Gastroesophageal sphincter (tissue), 3 donors: ENCODE measurements around the gene RNF39.

ENCODE experiments used
- CTCF ChIP-seq, 4 experiments: fragments of 200-600 bp in 2 of 4; fragments of 450-650 bp in 2 of 4; sonication (generic) in 1 of 4; IDR thresholded peaks; one replicate each; pipeline ENCODE4 v1.5.1; 2017 to 2019; ENCODE audit warnings: antibody characterized with exemption in 4 of 4, mild to moderate bottlenecking in 2 of 4, moderate library complexity in 2 of 4
- EP300 ChIP-seq: sonication (generic); formaldehyde crosslinking; IDR thresholded peaks from one replicate; pipeline ENCODE4 v1.6.1; 2017; ENCODE audit warnings: antibody characterized with exemption, mild to moderate bottlenecking
- POLR2A ChIP-seq, 2 donors: fragments of 450-650 bp; IDR thresholded peaks; one replicate each; pipeline ENCODE4 v1.6.1; 2017; ENCODE audit warnings: antibody characterized with exemption in 2 of 2, mild to moderate bottlenecking in 2 of 2, moderate library complexity in 1 of 2
- POLR2AphosphoS5 ChIP-seq: sonication (generic); formaldehyde crosslinking; IDR thresholded peaks from one replicate; pipeline ENCODE4 v1.6.1; 2017; ENCODE audit warnings: antibody characterized with exemption

GRCh38 chr6:30092852-30093543, 17.4 kb upstream of the RNF39 start:
- TF ChIP-seq CTCF (IDR thresholded peaks at IDR 0.05) (no peak), POLR2A (IDR thresholded peaks at IDR 0.05) (no peak), POLR2AphosphoS5 (no peak), EP300 (no peak)
